Hepatocyte (in vitro differentiated cells): ENCODE measurements around the gene RTN4IP1. TPM values are rescaled to one million over a fixed set of nuclear protein-coding genes. Genes with fewer than 3 reads are reported as not detected.
"Not testable (repeated sequence)": the region's sequence is repeated elsewhere in the genome, so short reads cannot be mapped to it uniquely, and the experiment has no call there.

Experiments
- DNase-seq: peaks from one replicate; pipeline ENCODE4 v3.0.0-alpha.2; 2016; ENCODE audit warnings: low spot score
- H2AFZ ChIP-seq: fragments of 200-600 bp; sonication (generic); 2 replicates; pipeline ENCODE4 v1.6.0; 2016; ENCODE audit warnings: antibody characterized with exemption, mild to moderate bottlenecking
- H3K27ac ChIP-seq: fragments of 200-600 bp; sonication (generic); 2 replicates; pipeline ENCODE4 v1.5.1; 2016; ENCODE audit warnings: mild to moderate bottlenecking
- H3K27me3 ChIP-seq: fragments of 200-600 bp; sonication (generic); 2 replicates; pipeline ENCODE4 v1.6.1; 2016
- H3K36me3 ChIP-seq: fragments of 200-600 bp; sonication (generic); replicated peaks from 2 replicates; pipeline ENCODE4 v1.5.1; 2016; ENCODE audit warnings: low read depth; ENCODE audit not compliant: insufficient read depth
- H3K4me1 ChIP-seq: fragments of 200-600 bp; sonication (generic); 2 replicates; pipeline ENCODE4 v1.5.1; 2016; ENCODE audit warnings: mild to moderate bottlenecking, moderate library complexity; ENCODE audit not compliant: insufficient read depth
- H3K4me2 ChIP-seq: fragments of 200-600 bp; sonication (generic); 2 replicates; pipeline ENCODE4 v1.6.0; 2016
- H3K4me3 ChIP-seq: fragments of 200-600 bp; sonication (generic); 2 replicates; pipeline ENCODE4 v1.5.1; 2016; ENCODE audit warnings: mild to moderate bottlenecking
- H3K79me2 ChIP-seq: fragments of 200-600 bp; sonication (generic); 2 replicates; pipeline ENCODE4 v1.6.0; 2017; ENCODE audit warnings: mild to moderate bottlenecking
- H3K9me2 ChIP-seq: fragments of 200-600 bp; sonication (generic); replicated peaks from 2 replicates; pipeline ENCODE4 v1.6.0; 2017; ENCODE audit warnings: mild to moderate bottlenecking; ENCODE audit not compliant: insufficient read depth
- H3K9me3 ChIP-seq: fragments of 200-600 bp; sonication (generic); 2 replicates; pipeline ENCODE4 v1.5.1; 2016; ENCODE audit warnings: low read depth, mild to moderate bottlenecking
- H4K20me1 ChIP-seq: fragments of 200-600 bp; sonication (generic); 2 replicates; pipeline ENCODE4 v1.6.0; 2016; ENCODE audit warnings: mild to moderate bottlenecking; ENCODE audit not compliant: insufficient read depth, poor library complexity, severe bottlenecking
- EZH2 ChIP-seq: fragments of 200-600 bp; sonication (generic); IDR thresholded peaks from 2 replicates; pipeline ENCODE4 v1.6.1; 2016; ENCODE audit warnings: antibody characterized with exemption, mild to moderate bottlenecking, borderline replicate concordance
- EZH2phosphoT487 ChIP-seq: fragments of 200-600 bp; sonication (generic); IDR thresholded peaks from one replicate; pipeline ENCODE4 v1.6.1; 2018; ENCODE audit warnings: antibody characterized with exemption, mild to moderate bottlenecking, low read depth, moderate library complexity; ENCODE audit not compliant: unreplicated experiment, severe bottlenecking
- WGBS: methylation state at CpG from one replicate; pipeline ENCODE4 v1.1.6; 2016; ENCODE audit warnings: low lambda C conversion rate; ENCODE audit errors: missing lambda C conversion rate; 5-methylcytosine and 5-hydroxymethylcytosine counted together
- polyA plus RNA-seq: library from polyadenylated mRNA; unstranded; fragments of >200 nt; fragmentation: Nextera tagmentation; extraction: Ambion mirVana; gene quantifications from 2 replicates; pipeline ENCODE4 v1.2.1, GENCODE V29; 2016
- total RNA-seq: library from RNA; depleted of rRNA; stranded (reverse); fragments of >200 nt; gene quantifications from 2 replicates; pipeline ENCODE4 v1.2.3, GENCODE V29; 2014
- TF ChIP-seq, protein P1 (sequence below): fragments of 200-600 bp; sonication (generic); IDR thresholded peaks from 2 replicates; pipeline ENCODE4 v1.5.1; 2016; ENCODE audit warnings: antibody characterized with exemption, mild to moderate bottlenecking; ENCODE audit not compliant: poor library complexity

Gene RTN4IP1
- total and polyA plus RNA-seq, 2 experiments from 2014 or later: 4.9 to 6.2 TPM

GRCh38 chr6:106591111-106591825, 38.0 kb downstream of the RTN4IP1 start:
- no peaks in the 10 kb centered on the region for H3K9me2 ChIP-seq
- no peak overlapping the region for H2AFZ ChIP-seq
- H3K79me2 ChIP-seq: no peaks in the 10 kb centered on the region
- no peaks in the 10 kb centered on the region for H4K20me1 ChIP-seq
- H3K9me3 ChIP-seq: no peaks in the 10 kb centered on the region
- H3K4me2 ChIP-seq: no peak overlapping the region
- DNase-seq: no peak
- 95% methylated on average over 3 of the region's 3 CpGs for WGBS
- TF ChIP-seq EZH2 (no peak), EZH2phosphoT487 (no peak)
- TF ChIP-seq, protein P1, sequence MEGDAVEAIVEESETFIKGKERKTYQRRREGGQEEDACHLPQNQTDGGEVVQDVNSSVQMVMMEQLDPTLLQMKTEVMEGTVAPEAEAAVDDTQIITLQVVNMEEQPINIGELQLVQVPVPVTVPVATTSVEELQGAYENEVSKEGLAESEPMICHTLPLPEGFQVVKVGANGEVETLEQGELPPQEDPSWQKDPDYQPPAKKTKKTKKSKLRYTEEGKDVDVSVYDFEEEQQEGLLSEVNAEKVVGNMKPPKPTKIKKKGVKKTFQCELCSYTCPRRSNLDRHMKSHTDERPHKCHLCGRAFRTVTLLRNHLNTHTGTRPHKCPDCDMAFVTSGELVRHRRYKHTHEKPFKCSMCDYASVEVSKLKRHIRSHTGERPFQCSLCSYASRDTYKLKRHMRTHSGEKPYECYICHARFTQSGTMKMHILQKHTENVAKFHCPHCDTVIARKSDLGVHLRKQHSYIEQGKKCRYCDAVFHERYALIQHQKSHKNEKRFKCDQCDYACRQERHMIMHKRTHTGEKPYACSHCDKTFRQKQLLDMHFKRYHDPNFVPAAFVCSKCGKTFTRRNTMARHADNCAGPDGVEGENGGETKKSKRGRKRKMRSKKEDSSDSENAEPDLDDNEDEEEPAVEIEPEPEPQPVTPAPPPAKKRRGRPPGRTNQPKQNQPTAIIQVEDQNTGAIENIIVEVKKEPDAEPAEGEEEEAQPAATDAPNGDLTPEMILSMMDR: no peak
- H3K27ac ChIP-seq: no peak overlapping the region
- no peaks in the 10 kb centered on the region for H3K36me3 ChIP-seq
- H3K27me3 ChIP-seq: no peaks in the 10 kb centered on the region
- no peaks in the 10 kb centered on the region for H3K4me1 ChIP-seq
- H3K4me3 ChIP-seq: no peak overlapping the region

DNA sequence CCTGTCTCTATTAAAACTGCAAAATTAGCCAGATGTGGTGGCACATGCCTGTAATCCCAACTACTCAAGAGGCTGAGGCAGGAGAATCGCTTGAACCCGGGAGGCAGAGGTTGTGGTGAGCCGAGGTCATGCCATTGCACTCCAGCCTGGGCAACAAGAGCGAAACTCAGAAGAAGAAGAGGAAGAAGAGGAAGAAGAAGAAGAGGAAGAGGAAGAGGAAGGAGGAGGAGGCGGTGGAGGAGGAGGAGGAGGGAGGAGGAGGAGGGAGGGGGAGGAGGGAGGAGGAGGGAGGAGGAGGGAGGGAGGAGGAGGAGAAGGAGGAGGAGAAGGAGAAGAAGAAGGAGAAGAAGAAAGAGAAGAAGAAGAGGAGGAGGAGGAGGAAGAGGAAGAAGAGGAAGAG, 40.4 kb downstream of the RTN4IP1 start:
- not testable (repeated sequence) for DNase-seq, H3K4me1 ChIP-seq, H2AFZ ChIP-seq, H3K4me2 ChIP-seq, H3K4me3 ChIP-seq, H3K9me2 ChIP-seq, H3K36me3 ChIP-seq, H3K9me3 ChIP-seq, H3K79me2 ChIP-seq, H3K27ac ChIP-seq, H4K20me1 ChIP-seq, H3K27me3 ChIP-seq
- 75% methylated on average over 4 of the region's 5 CpGs for WGBS

DNA sequence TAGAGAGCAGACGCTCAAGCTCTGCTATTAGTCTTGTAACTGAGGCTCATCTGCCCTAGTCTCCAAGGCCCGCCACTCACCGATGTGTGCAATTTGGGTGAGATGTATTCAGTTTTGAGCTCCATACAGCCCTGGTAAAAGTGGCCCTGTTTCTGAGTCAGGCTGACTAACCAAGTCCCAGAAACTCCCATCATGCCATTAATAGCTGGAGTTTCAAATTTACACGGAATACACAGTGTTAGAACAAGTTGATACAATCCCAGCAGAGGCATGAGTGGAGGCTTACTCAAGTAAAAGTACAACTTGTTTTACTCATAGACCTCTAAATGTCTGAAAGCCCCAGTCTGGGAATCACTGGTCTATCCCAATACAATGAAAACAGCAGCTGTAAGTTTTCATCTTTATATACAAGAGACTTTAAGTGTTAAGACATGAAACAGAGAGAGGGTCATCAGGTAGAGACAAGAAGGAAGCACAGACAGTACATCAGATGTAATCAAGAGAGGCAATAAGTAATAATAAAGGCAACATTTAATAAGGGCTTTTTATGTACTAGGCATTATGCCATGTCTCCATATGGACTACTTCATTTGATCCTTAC, 42.4 kb downstream of the RTN4IP1 start:
- Histone ChIP-seq H4K20me1 (no peaks in the 10 kb centered on the region), H2AFZ (no peak overlapping the region), H3K27me3 (no peaks in the 10 kb centered on the region), H3K79me2 (no peaks in the 10 kb centered on the region), H3K27ac (no peak overlapping the region), H3K9me2 (no peaks in the 10 kb centered on the region), H3K4me3 (no peak overlapping the region), H3K4me2 (no peak overlapping the region), H3K4me1 (no peaks in the 10 kb centered on the region), H3K36me3 (no peaks in the 10 kb centered on the region), H3K9me3 (no peaks in the 10 kb centered on the region)
- TF ChIP-seq, protein P1: no peak
- no peak for TF ChIP-seq EZH2phosphoT487
- no peak for TF ChIP-seq EZH2
- WGBS: 93% methylated on average over 4 of the region's 4 CpGs
- DNase-seq: no peak

DNA sequence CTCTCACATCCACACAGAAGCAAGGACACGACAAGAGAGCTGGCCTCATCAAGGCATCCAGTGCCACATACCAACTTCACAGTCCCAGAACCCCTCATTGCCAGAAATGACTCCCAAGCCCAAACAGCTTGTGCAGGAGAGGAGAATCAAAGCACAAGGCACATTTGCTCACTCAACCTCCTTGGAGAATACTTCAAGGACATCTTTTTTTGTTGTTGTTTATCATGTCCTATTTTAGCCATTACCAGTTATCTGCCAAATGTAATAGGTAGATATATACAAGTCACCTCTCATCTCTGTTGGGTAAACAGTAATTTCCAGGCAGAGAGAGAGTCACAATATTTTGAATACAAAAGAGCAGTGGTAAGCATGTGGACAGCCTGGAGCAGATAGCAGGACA, 47.8 kb downstream of the RTN4IP1 start:
- no peak for TF ChIP-seq EZH2
- TF ChIP-seq EZH2phosphoT487: no peak
- TF ChIP-seq, protein P1: no peak
- no peak overlapping the region for H2AFZ ChIP-seq
- H3K4me1 ChIP-seq: no peaks in the 10 kb centered on the region
- H3K36me3 ChIP-seq: no peaks in the 10 kb centered on the region
- H3K9me2 ChIP-seq: no peaks in the 10 kb centered on the region
- H3K27ac ChIP-seq: no peak overlapping the region
- DNase-seq: no peak
- H3K9me3 ChIP-seq: no peaks in the 10 kb centered on the region
- no peak overlapping the region for H3K4me3 ChIP-seq
- no peaks in the 10 kb centered on the region for H4K20me1 ChIP-seq
- no peaks in the 10 kb centered on the region for H3K27me3 ChIP-seq
- 92% methylated on average over 1 of the region's 1 CpG for WGBS
- H3K79me2 ChIP-seq: no peaks in the 10 kb centered on the region
- no peak overlapping the region for H3K4me2 ChIP-seq
